HepG2 (cell line): ENCODE measurements around the gene ELOVL6. TPM values are rescaled to one million over a fixed set of nuclear protein-coding genes. Genes with fewer than 3 reads are reported as not detected.

Experiments
- ATAC-seq: fragments of 200-7000 bp; cut with Tn5 transposase; 3 replicates; pipeline ENCODE4 v1.9.1; 2020; ENCODE audit warnings: mild to moderate bottlenecking, moderate library complexity
- BruUV-seq: library from RNA; stranded (reverse); fragments of 400-500 nt; replicated peaks from 2 replicates; lab custom pipeline; 2021; lab: Mats Ljungman, UMichigan
- CTCF ChIA-PET: fragments of 300-600 bp; formaldehyde crosslinking; extraction: SDS; loops from one replicate; lab custom pipeline; 2021; ENCODE audit warnings: low total read pairs, inconsistent platforms, low intra/inter-chr PET ratio; lab: Yijun Ruan, JAX
- POLR2A ChIA-PET: fragments of 350-600 bp; sonication (Branson Sonifier 250); formaldehyde crosslinking; loops from one replicate; lab custom pipeline; 2020; ENCODE audit warnings: antibody characterized with exemption, inconsistent platforms; lab: Yijun Ruan, JAX
- DNase-seq: peaks from one replicate; pipeline ENCODE4 v3.0.0-alpha.2; 2015; ENCODE audit warnings: low spot score
- FAIRE-seq: peaks from 3 replicates; lab custom pipeline; 2011; peaks lifted over from hg19 to GRCh38; lab: Jason Lieb, UNC
- H2AFZ ChIP-seq: one replicate; pipeline ENCODE4 v1.6.1; 2011; ENCODE audit warnings: low read length, inconsistent platforms
- H3K27ac ChIP-seq: fragments of 300-600 bp; 3 replicates; pipeline ENCODE4 v1.8.0; 2011; ENCODE audit warnings: mixed run types, mild to moderate bottlenecking, mixed read lengths, low read length, inconsistent platforms; ENCODE audit not compliant: insufficient read depth; ENCODE audit errors: extremely low read length
- H3K27me3 ChIP-seq, 2 experiments: fragments of 200-600 bp in 1 of 2; 2 replicates in 1 of 2; 3 replicates in 1 of 2; pipeline versions ENCODE4 v1.6.0 to v1.8.0; 2011; ENCODE audit warnings: low read length in 2 of 2, mild to moderate bottlenecking in 2 of 2, moderate library complexity in 2 of 2, inconsistent platforms in 1 of 2; ENCODE audit not compliant: insufficient read depth in 2 of 2, control insufficient read depth in 1 of 2
- H3K36me3 ChIP-seq, 2 experiments: fragments of 200-600 bp in 1 of 2; replicated peaks in 1 of 2; 2 replicates in 1 of 2; 3 replicates in 1 of 2; pipeline versions ENCODE4 v1.5.1 to v1.8.0; 2011; ENCODE audit warnings: low read length in 2 of 2, inconsistent platforms in 1 of 2; ENCODE audit not compliant: insufficient read depth in 2 of 2, control insufficient read depth in 1 of 2
- H3K4me1 ChIP-seq: 2 replicates; pipeline ENCODE4 v1.5.1; 2012; ENCODE audit warnings: low read length, inconsistent platforms; ENCODE audit not compliant: insufficient read depth
- H3K4me2 ChIP-seq: 2 replicates; pipeline ENCODE4 v1.6.0; 2011; ENCODE audit warnings: low read depth, low read length, inconsistent platforms
- H3K4me3 ChIP-seq, 3 experiments: fragments of 200-600 bp in 1 of 3; sonication (generic), shearing (Covaris generic) in 1 of 3; replicated peaks in 1 of 3; 2 replicates each; pipeline ENCODE4 v1.5.1; 2011 to 2016; ENCODE audit warnings: low read length in 3 of 3, inconsistent platforms in 2 of 3, low read depth in 2 of 3, mild to moderate bottlenecking in 2 of 3, control low read depth in 1 of 3, mixed read lengths in 1 of 3; ENCODE audit not compliant: insufficient read depth in 1 of 3
- H3K79me2 ChIP-seq: one replicate; pipeline ENCODE4 v1.6.1; 2011; ENCODE audit warnings: low read length, inconsistent platforms; ENCODE audit not compliant: insufficient read depth
- H3K9ac ChIP-seq: 2 replicates; pipeline ENCODE4 v1.6.0; 2011; ENCODE audit warnings: mild to moderate bottlenecking, low read depth, low read length, inconsistent platforms; ENCODE audit not compliant: insufficient read depth
- H3K9me3 ChIP-seq: 2 replicates; pipeline ENCODE4 v1.5.1; 2012; ENCODE audit warnings: mild to moderate bottlenecking, low read length
- H4K20me1 ChIP-seq: 2 replicates; pipeline ENCODE4 v1.6.0; 2011; ENCODE audit warnings: inconsistent platforms, mild to moderate bottlenecking, low read length, moderate library complexity; ENCODE audit not compliant: insufficient read depth
- GTF2F1 ChIP-seq: fragments of 150-350 bp; IDR thresholded peaks from 2 replicates; pipeline ENCODE4 v1.6.1; 2014; ENCODE audit warnings: low read length
- MTF1 ChIP-seq: sonication (generic); formaldehyde crosslinking; IDR thresholded peaks from 2 replicates; pipeline ENCODE4 v1.5.0; 2020; ENCODE audit warnings: missing genetic modification reagents
- NR3C1 ChIP-seq: sonication (generic); formaldehyde crosslinking; IDR thresholded peaks from 2 replicates; pipeline ENCODE4 v1.4.0; 2020; ENCODE audit warnings: missing genetic modification reagents
- SRSF9 ChIP-seq: fragments of 200-400 bp; formaldehyde crosslinking; IDR thresholded peaks from 2 replicates; pipeline ENCODE4 v1.6.1; 2018; ENCODE audit warnings: borderline replicate concordance, mild to moderate bottlenecking, low read depth, low read length; ENCODE audit not compliant: insufficient read depth, poor library complexity, severe bottlenecking
- ZBTB20 ChIP-seq: sonication (generic); formaldehyde crosslinking; IDR thresholded peaks from 2 replicates; pipeline ENCODE4 v1.8.1; 2023; ENCODE audit warnings: missing genetic modification reagents, low read depth, mild to moderate bottlenecking, borderline replicate concordance
- ZSCAN12 ChIP-seq: sonication (generic); formaldehyde crosslinking; IDR thresholded peaks from 2 replicates; pipeline ENCODE4 v1.9.0; 2021; ENCODE audit warnings: mild to moderate bottlenecking, missing genetic modification reagents
- WGBS: methylation state at CpG from one replicate; pipeline ENCODE4 v1.1.6; 2017; ENCODE audit warnings: low lambda C conversion rate; 5-methylcytosine and 5-hydroxymethylcytosine counted together
- in situ Hi-C: cut with HindIII; loops from 2 replicates; pipeline ENCODE4 v1.10.0; 2017; ENCODE audit warnings: low pct_unique_long_range_greater_than_20kb; ENCODE audit not compliant: extremely low pct_ligation_motif_present
- intact Hi-C: fragments of 100-400 bp; cut with micrococcal nuclease; formaldehyde crosslinking; loops from one replicate; pipeline ENCODE4 v1.10.0; 2022; ENCODE audit not compliant: unreplicated experiment
- polyA plus RNA-seq, 8 experiments: library from polyadenylated mRNA; depleted of rRNA in 3 of 8; stranded (reverse) in 7 of 8; unstranded in 1 of 8; fragments of >200 nt; fragmentation: Illumina TruSeq in 4 of 8; extraction: Trizol in 4 of 8; gene quantifications; 2 replicates each; pipeline versions ENCODE4 v1.2.1 to v1.2.3, GENCODE V29; 2011 to 2016; ENCODE audit warnings: low read depth in 4 of 8, missing spikeins in 1 of 8, mixed read lengths in 1 of 8; ENCODE audit not compliant: insufficient read depth in 1 of 8
- total RNA-seq, 5 experiments: library from RNA; depleted of rRNA; stranded (reverse); fragments of >200 nt; fragmentation: Illumina TruSeq; extraction: Trizol; gene quantifications; 2 replicates each; pipeline ENCODE4 v1.2.3, GENCODE V29; 2016; ENCODE audit warnings: low read depth in 1 of 5
- TF ChIP-seq, protein P1 (sequence below): sonication (generic); formaldehyde crosslinking; IDR thresholded peaks from 2 replicates; pipeline ENCODE4 v1.4.0; 2020; ENCODE audit warnings: mild to moderate bottlenecking, missing genetic modification reagents
- TF ChIP-seq, protein P2 (sequence below): sonication (generic); formaldehyde crosslinking; IDR thresholded peaks from 2 replicates; pipeline ENCODE4 v1.5.0; 2020; ENCODE audit warnings: missing genetic modification reagents
- TF ChIP-seq, protein P3 (sequence below): sonication (generic); formaldehyde crosslinking; IDR thresholded peaks from 2 replicates; pipeline ENCODE4 v1.4.0; 2020; ENCODE audit warnings: missing genetic modification reagents
- TF ChIP-seq, protein P4 (sequence below): sonication (generic); formaldehyde crosslinking; IDR thresholded peaks from 2 replicates; pipeline ENCODE4 v1.4.0; 2020; ENCODE audit warnings: missing genetic modification reagents, borderline replicate concordance

The ELOVL6 gene
- total and polyA plus RNA-seq, 2 of the 13 experiments (the other 11 are each of a cell fraction or from before 2014, with no cell fraction given): 14.1 to 23.2 TPM

DNA sequence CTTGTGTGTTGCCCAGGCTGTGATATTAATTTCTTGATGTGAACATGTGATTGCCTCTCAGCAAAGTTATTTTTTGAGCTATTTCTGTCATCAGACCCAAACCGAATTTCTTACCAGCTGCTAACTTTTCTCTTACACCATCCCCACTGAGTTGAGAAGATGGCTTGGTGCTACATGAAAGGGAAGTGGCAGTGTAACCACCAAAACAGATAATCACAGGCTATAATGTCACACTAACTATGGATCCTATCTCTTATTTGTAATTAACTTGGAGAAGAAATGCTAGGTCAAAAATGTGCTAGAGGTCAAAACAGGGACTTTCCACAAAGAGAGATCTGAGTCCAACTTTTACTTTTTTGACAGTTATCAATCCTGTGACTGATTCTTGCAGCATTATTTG lies 43.8 kb downstream of the ELOVL6 start (continued):
- TF ChIP-seq ZSCAN12: no peak

DNA sequence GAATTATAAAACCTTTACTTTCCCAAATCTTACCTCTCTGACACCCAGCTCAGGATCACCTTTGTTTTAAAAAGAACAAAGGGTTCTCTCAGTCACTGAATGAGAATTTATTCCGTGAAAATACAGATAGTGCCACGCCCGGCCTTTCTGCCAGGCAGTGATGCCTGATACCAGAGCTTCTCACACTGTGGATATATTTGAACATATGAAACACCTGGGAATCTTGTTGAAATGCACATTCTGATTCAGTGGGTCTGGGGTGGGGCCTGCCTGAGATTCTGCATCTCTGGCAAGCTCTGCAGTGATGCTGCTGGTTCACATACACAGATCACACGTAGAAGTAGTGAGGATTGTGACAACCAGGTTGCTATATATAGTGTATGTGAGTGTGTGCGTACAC lies 46.0 kb downstream of the ELOVL6 start:
- 0 out of 2 replicates have a peak, but pooled peaks cover 2% of the 10 kb centered on the region for H4K20me1 ChIP-seq
- peaks cover 7% of the 10 kb centered on the region for H3K4me1 ChIP-seq
- ATAC-seq (no peak), FAIRE-seq (no peak), DNase-seq (no peak)
- H3K27ac ChIP-seq: no peak overlapping the region
- peaks cover 0 to 2% of the 10 kb centered on the region in 2 experiments; a peak in 1 of 5 replicates for H3K36me3 ChIP-seq
- CTCF ChIA-PET: no interaction called here
- in situ Hi-C loops (no loop called here), intact Hi-C loops (no loop called here)
- H3K4me2 ChIP-seq: no peak overlapping the region
- no peak overlapping the region for H3K9ac ChIP-seq
- WGBS: 95% methylated on average over 5 of the region's 5 CpGs
- H3K79me2 ChIP-seq: peaks cover 8% of the 10 kb centered on the region
- no TSS peak for BruUV-seq
- POLR2A ChIA-PET: no interaction called here
- no peaks in the 10 kb centered on the region for H3K9me3 ChIP-seq
- H3K27me3 ChIP-seq: no peaks in the 10 kb centered on the region; a peak in 1 of 5 replicates
- no peak overlapping the region for H2AFZ ChIP-seq
- no peak overlapping the region for H3K4me3 ChIP-seq
- TF ChIP-seq MTF1 (CRISPR knock-in tag) (no peak), ZBTB20 (CRISPR knock-in tag) (no peak), GTF2F1 (no peak), NR3C1 (CRISPR knock-in tag) (no peak), SRSF9 (no peak)
- TF ChIP-seq, protein P1, sequence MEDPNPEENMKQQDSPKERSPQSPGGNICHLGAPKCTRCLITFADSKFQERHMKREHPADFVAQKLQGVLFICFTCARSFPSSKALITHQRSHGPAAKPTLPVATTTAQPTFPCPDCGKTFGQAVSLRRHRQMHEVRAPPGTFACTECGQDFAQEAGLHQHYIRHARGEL (CRISPR knock-in tag): no peak
- TF ChIP-seq, protein P2, sequence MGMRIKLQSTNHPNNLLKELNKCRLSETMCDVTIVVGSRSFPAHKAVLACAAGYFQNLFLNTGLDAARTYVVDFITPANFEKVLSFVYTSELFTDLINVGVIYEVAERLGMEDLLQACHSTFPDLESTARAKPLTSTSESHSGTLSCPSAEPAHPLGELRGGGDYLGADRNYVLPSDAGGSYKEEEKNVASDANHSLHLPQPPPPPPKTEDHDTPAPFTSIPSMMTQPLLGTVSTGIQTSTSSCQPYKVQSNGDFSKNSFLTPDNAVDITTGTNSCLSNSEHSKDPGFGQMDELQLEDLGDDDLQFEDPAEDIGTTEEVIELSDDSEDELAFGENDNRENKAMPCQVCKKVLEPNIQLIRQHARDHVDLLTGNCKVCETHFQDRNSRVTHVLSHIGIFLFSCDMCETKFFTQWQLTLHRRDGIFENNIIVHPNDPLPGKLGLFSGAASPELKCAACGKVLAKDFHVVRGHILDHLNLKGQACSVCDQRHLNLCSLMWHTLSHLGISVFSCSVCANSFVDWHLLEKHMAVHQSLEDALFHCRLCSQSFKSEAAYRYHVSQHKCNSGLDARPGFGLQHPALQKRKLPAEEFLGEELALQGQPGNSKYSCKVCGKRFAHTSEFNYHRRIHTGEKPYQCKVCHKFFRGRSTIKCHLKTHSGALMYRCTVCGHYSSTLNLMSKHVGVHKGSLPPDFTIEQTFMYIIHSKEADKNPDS (CRISPR knock-in tag): no peak
- TF ChIP-seq, protein P3, sequence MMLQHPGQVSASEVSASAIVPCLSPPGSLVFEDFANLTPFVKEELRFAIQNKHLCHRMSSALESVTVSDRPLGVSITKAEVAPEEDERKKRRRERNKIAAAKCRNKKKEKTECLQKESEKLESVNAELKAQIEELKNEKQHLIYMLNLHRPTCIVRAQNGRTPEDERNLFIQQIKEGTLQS (CRISPR knock-in tag): no peak
- TF ChIP-seq, protein P4, sequence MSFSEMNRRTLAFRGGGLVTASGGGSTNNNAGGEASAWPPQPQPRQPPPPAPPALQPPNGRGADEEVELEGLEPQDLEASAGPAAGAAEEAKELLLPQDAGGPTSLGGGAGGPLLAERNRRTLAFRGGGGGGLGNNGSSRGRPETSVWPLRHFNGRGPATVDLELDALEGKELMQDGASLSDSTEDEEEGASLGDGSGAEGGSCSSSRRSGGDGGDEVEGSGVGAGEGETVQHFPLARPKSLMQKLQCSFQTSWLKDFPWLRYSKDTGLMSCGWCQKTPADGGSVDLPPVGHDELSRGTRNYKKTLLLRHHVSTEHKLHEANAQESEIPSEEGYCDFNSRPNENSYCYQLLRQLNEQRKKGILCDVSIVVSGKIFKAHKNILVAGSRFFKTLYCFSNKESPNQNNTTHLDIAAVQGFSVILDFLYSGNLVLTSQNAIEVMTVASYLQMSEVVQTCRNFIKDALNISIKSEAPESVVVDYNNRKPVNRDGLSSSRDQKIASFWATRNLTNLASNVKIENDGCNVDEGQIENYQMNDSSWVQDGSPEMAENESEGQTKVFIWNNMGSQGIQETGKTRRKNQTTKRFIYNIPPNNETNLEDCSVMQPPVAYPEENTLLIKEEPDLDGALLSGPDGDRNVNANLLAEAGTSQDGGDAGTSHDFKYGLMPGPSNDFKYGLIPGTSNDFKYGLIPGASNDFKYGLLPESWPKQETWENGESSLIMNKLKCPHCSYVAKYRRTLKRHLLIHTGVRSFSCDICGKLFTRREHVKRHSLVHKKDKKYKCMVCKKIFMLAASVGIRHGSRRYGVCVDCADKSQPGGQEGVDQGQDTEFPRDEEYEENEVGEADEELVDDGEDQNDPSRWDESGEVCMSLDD (CRISPR knock-in tag): no peak
